Large intestine (tissue), 3 donors: ENCODE measurements around the gene NOL4L. TPM values are rescaled to one million over a fixed set of nuclear protein-coding genes. Genes with fewer than 3 reads are reported as not detected.

Experiments used
- DNase-seq, 2 donors: peaks; one replicate each; pipeline versions ENCODE4 v3.0.0 to v3.0.0-alpha.2; 2013
- H3K27ac ChIP-seq: one replicate; pipeline ENCODE4 v1.5.1; 2013; ENCODE audit warnings: low read length
- H3K27me3 ChIP-seq: 2 replicates; pipeline ENCODE4 v1.6.1; 2013; ENCODE audit warnings: low read length; ENCODE audit not compliant: control insufficient read depth, insufficient read depth
- H3K36me3 ChIP-seq: 2 replicates; pipeline ENCODE4 v1.6.1; 2013; ENCODE audit warnings: low read length; ENCODE audit not compliant: control insufficient read depth, insufficient read depth
- H3K4me1 ChIP-seq: one replicate; pipeline ENCODE4 v1.6.1; 2013; ENCODE audit warnings: low read length; ENCODE audit not compliant: control insufficient read depth, insufficient read depth
- H3K4me3 ChIP-seq: one replicate; pipeline ENCODE4 v1.5.1; 2013; ENCODE audit warnings: low read length
- H3K9me3 ChIP-seq: one replicate; pipeline ENCODE4 v1.6.1; 2013; ENCODE audit warnings: mild to moderate bottlenecking, low read depth, low read length, moderate library complexity; ENCODE audit not compliant: control insufficient read depth
- WGBS: methylation state at CpG from one replicate; pipeline ENCODE4 v1.1.5; 2013; ENCODE audit warnings: low lambda C conversion rate; ENCODE audit not compliant: insufficient coverage; 5-methylcytosine and 5-hydroxymethylcytosine counted together
- polyA plus RNA-seq: library from polyadenylated mRNA; unstranded; fragments of 120-200 nt; gene quantifications from one replicate; pipeline ENCODE4 v1.2.1, GENCODE V29; 2013

The NOL4L gene
- polyA plus RNA-seq, 1 donor = 81.7 TPM

DNA sequence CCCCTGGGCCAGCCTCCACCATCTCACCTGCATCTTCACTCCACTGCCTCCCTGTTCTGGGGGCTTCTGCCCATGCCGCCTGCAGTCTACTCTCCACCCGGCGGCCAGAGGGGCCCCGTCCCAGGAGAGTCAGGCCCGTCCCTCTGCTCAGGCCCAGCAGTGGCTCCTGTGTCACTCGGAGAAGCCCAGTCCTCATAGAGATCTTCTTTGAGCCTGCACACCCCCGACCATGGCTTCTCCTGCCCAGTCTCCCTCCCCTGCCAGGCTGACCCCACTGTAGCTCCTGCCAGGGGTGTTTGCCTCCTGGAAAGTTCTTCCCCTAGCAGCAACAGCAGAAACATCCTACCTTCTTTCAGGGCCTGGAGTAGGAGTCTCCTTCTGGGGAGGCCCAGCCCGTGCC is 22.2 kb upstream of the NOL4L start:
- peaks cover 5% of the 10 kb centered on the region for H3K4me1 ChIP-seq
- H3K27ac ChIP-seq = no peak overlapping the region
- H3K36me3 ChIP-seq = no peaks in the 10 kb centered on the region
- H3K27me3 ChIP-seq = peaks cover 8% of the 10 kb centered on the region
- H3K4me3 ChIP-seq = no peak overlapping the region
- WGBS = no CpG with 5 or more reads among the region's 8 CpGs
- H3K9me3 ChIP-seq = no peaks in the 10 kb centered on the region
- DNase-seq = no peak

DNA sequence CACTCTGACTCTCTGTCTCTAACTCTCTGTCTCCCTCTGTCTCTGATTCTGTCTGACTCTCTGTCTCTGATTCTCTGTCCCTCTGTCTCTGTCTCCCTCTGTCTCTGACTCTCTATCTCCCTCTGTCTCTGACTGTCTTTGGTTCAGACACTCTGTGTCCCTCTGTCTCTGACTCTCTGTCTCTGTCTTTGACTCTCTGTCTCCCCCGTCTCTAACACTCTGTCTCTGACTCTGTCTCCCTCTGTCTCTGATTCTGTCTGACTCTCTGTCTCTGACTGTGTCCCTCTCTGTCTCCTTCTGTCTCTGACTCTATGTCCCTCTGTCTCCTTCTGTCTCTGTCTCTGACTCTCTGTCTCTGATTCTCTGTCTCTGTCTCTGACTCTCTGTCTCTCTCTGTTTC is 21.7 kb upstream of the NOL4L start:
- H3K27me3 ChIP-seq = peaks cover 8% of the 10 kb centered on the region
- DNase-seq = no peak
- H3K4me3 ChIP-seq = no peak overlapping the region
- H3K9me3 ChIP-seq = no peaks in the 10 kb centered on the region
- H3K27ac ChIP-seq = no peak overlapping the region
- H3K36me3 ChIP-seq = no peaks in the 10 kb centered on the region
- WGBS = 100% methylated on average over 1 of the region's 1 CpG
- peaks cover 5% of the 10 kb centered on the region for H3K4me1 ChIP-seq

DNA sequence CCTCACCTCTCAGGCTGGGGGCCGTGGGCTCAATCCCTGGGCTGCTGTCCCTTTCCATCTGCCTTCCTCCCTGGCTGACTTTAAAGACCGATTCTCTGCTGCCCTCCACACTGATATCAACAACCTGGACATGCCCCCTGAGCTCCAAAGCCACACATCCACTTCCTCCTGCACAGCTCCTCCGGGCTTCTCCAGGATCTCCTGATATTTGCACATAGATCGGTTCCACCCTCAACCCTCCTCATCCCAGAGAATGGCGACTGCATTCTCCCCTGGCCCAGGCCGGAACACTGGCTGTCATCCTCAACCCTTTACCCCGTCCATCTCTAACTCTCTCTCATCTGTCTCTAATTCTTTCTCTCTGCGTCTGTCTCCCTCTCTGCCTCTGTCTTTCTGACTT is 21.0 kb upstream of the NOL4L start:
- Histone ChIP-seq H3K36me3 (no peaks in the 10 kb centered on the region), H3K4me1 (peaks cover 5% of the 10 kb centered on the region), H3K27me3 (peaks cover 8% of the 10 kb centered on the region), H3K9me3 (no peaks in the 10 kb centered on the region), H3K4me3 (no peak overlapping the region), H3K27ac (no peak overlapping the region)
- DNase-seq = no peak
- WGBS = 33% methylated on average over 4 of the region's 8 CpGs

DNA sequence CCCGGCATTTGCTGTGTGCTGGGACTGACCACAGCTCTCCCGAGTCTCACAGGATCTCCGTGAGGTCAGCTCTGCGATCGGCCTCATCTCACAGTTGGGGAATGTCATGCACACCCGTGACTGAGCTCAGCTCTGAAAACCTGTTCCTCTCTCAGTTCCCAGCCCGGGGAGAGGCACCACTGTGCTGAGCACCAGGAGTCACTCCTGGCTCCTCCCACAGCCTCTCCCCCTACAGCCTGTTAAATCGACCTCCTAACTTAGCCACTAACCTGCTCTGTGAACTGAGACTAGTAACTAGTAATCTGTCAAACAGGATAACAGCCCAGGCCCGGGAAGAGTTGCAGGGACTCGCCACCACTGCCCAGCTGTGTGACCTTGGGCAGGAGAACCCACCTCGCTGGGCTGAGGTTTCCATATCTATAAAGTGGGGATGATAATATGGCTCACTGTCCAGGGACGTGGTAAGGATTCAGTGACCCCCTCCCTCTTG is 20.1 kb upstream of the NOL4L start:
- no peak overlapping the region for H3K27ac ChIP-seq
- WGBS = no CpG with 5 or more reads among the region's 12 CpGs
- peaks cover 5% of the 10 kb centered on the region for H3K4me1 ChIP-seq
- no peak overlapping the region for H3K4me3 ChIP-seq
- H3K27me3 ChIP-seq = peaks cover 8% of the 10 kb centered on the region
- no peaks in the 10 kb centered on the region for H3K36me3 ChIP-seq
- no peaks in the 10 kb centered on the region for H3K9me3 ChIP-seq
- peak in 1 of 2 donors; percentile 12 for DNase-seq

DNA sequence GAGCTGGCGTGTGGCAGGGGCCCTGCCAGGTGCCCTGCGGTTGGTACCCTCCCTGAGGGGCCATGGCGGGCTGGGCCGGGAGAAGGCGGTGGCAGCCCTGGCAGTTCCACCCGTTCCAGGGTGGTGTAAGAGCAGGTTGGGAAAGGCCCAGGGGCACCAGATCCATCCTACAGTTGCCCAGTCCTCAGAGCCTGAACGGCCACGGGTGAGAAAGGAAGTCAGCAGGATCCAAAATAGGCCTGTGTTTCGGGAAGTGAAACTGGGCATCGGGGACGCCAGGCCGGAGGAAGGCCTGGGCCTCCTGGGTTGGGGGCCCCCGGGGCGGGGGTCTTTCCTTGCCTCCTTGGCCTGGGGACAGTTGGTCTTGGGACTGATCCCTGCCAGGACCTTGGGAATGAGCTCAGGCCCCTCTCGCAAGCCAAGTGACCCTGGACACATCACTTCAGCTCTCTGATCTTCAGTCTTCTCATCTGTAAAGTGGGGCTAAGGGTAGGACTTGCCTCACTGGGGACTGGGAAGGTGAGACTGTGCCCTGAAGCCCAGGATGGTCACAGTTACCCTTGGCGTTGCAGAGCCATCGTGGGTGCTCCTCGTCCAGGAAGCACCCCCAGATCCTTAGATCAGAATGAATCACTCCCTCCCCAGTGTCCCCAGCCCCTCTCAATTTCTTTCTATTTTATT is 18.1 kb upstream of the NOL4L start:
- no peaks in the 10 kb centered on the region for H3K9me3 ChIP-seq
- peaks cover 8% of the 10 kb centered on the region for H3K27me3 ChIP-seq
- no CpG with 5 or more reads among the region's 18 CpGs for WGBS
- H3K4me1 ChIP-seq = no peaks in the 10 kb centered on the region
- H3K4me3 ChIP-seq = no peak overlapping the region
- DNase-seq = no peak
- no peak overlapping the region for H3K27ac ChIP-seq
- H3K36me3 ChIP-seq = no peaks in the 10 kb centered on the region

DNA sequence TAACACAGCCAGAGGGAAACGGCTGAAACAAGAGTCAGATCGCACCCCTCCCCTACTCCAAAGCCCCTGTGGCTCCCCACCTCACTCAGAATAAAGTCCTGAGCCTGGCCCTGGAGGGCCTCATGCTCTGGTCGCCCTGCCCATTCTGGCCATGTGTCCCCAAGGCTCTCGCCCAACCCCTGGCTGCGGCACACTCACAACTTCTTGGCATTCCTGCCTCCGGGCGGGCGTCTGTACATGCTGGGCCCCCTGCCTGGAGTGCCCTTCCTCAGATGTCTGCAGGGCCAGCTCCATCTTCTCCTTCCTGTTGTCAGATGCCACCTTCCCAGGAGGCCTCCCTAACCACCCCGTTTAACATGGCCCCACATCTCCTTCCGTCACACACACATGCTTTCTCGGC is 17.1 kb upstream of the NOL4L start:
- H3K36me3 ChIP-seq = no peaks in the 10 kb centered on the region
- no peak overlapping the region for H3K4me3 ChIP-seq
- H3K27ac ChIP-seq = no peak overlapping the region
- DNase-seq = no peak
- H3K9me3 ChIP-seq = no peaks in the 10 kb centered on the region
- peaks cover 8% of the 10 kb centered on the region for H3K27me3 ChIP-seq
- 100% methylated on average over 2 of the region's 11 CpGs for WGBS
- no peaks in the 10 kb centered on the region for H3K4me1 ChIP-seq

DNA sequence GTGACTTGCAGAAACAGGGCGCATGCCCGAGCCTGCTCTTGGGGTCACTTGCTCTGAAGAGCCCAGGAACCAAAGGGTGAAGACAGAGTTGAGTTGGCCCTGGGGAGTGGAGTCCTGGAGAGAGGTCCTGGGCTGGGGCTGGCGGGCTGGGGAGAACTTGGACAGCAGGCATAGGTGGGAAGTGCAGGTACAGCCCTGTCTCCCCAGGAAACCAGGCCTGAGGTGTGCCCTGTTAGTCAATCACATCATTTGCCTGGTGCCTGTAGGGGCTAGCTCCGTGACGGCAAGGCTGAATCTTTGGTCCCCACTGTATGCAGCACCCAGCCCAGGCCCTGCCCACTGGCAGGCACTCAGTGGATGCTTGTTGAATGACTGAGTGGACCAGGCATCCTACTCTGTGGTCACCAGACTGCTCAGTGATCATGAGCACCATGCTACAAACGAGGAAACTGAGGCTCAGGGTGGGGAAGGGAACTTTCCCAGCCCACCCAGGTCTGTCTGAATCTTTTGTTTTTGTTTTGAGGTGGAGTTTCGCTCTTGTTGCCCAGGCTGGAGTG is 15.6 kb upstream of the NOL4L start:
- Histone ChIP-seq H3K27ac (no peak overlapping the region), H3K36me3 (no peaks in the 10 kb centered on the region), H3K4me3 (no peak overlapping the region), H3K27me3 (peaks cover 6% of the 10 kb centered on the region), H3K9me3 (no peaks in the 10 kb centered on the region), H3K4me1 (no peaks in the 10 kb centered on the region)
- no peak for DNase-seq
- no CpG with 5 or more reads among the region's 7 CpGs for WGBS

DNA sequence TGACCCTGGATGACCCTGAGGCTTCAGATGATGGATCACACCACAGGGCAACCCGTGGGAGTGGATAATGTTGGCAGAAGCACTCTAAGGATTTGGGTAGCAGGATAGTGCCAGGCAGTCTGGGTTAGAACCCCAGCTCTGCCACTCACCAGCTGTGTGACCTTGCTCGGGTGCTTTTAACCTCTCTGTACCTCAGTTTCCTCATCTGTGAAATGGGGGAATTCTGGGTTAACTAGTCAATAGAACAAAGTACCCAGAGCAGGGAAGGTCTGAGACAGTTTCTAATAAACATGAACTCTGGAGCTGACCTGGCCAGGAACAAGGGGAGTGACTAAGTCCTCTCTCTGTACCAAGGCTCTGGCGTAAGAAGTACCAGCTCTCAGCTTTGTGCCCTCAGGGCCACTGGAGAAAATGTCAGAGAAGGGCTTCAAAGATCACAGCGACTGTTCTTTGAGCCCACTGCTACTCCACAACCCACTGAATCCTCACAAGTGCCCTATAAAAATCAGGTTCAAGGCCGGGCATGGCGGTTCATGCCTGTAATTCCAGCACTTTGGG is 14.7 kb upstream of the NOL4L start:
- Histone ChIP-seq H3K27ac (no peak overlapping the region), H3K27me3 (no peaks in the 10 kb centered on the region), H3K9me3 (no peaks in the 10 kb centered on the region), H3K4me3 (no peak overlapping the region), H3K4me1 (no peaks in the 10 kb centered on the region), H3K36me3 (no peaks in the 10 kb centered on the region)
- WGBS = no CpG with 5 or more reads among the region's 6 CpGs
- DNase-seq = no peak

DNA sequence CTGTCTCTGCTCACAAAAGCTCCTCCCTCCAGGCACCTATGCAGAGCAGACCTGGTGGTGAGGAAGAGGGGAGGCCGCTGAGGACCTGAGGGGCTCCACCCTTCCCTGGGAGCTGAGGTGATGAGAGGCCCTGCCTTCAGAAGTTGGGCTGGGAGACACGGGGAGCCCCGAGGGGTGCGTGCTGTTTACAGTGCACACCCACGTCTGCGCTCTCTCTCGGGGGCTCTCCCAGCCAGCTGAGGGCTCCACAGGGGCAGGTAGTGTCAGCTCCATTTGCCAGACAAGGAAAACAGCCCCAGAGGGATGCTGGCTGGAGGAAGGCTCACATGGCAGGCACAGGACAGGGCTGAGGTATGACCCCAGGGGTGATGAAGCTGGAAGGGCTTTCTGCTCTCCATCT is 13.5 kb upstream of the NOL4L start:
- Histone ChIP-seq H3K4me3 (no peak overlapping the region), H3K4me1 (no peaks in the 10 kb centered on the region), H3K27me3 (no peaks in the 10 kb centered on the region), H3K36me3 (no peaks in the 10 kb centered on the region), H3K9me3 (no peaks in the 10 kb centered on the region), H3K27ac (no peak overlapping the region)
- no peak for DNase-seq
- WGBS = no CpG with 5 or more reads among the region's 7 CpGs

DNA sequence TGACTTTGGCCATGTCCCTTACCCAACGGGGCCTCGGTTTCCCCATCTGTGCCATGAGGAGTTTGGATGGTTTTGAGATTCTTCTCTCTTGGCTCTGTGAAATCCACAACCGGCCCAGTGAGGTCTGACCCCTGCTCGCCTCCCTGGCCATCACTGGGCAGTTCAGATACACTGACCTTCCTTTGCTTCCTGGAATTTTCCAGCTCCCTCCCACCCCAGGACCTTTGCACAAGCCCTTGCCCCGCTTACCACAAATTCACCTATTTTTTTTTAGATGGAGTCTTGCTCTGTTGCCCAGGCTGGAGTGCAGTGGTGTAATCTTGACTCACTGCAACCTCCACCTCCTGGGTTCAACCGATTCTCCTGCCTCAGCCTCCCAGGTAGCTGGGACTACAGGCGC is 12.6 kb upstream of the NOL4L start:
- 67% methylated on average over 1 of the region's 7 CpGs for WGBS
- Histone ChIP-seq H3K9me3 (no peaks in the 10 kb centered on the region), H3K36me3 (no peaks in the 10 kb centered on the region), H3K27ac (no peak overlapping the region), H3K27me3 (no peaks in the 10 kb centered on the region), H3K4me3 (no peak overlapping the region), H3K4me1 (no peaks in the 10 kb centered on the region)
- no peak for DNase-seq
